Tibial artery (tissue), 4 donors: Measurements from ENCODE around the gene IQCE.

Experiments
- DNase-seq, 2 donors: peaks; one replicate each; pipeline ENCODE4 v3.0.0-alpha.2; 2019
- H3K27ac ChIP-seq, 2 donors: fragments of 200-600 bp; sonication (generic) in 1 of 2; 1 replicate in 1 of 2; 2 replicates in 1 of 2; pipeline ENCODE4 v1.5.1; 2018 to 2019; ENCODE audit warnings: mild to moderate bottlenecking in 1 of 2
- H3K27me3 ChIP-seq, 2 donors: fragments of 200-600 bp; sonication (generic) in 1 of 2; one replicate each; pipeline versions ENCODE4 v1.5.1 to v1.6.0; 2016 to 2019
- H3K36me3 ChIP-seq, 3 donors: fragments of 200-600 bp; sonication (generic) in 2 of 3; one replicate each; pipeline ENCODE4 v1.5.1; 2016 to 2019; ENCODE audit warnings: mild to moderate bottlenecking in 2 of 3
- H3K4me1 ChIP-seq, 4 donors: fragments of 200-600 bp; sonication (generic) in 2 of 4; 1 replicate in 3 of 4; 2 replicates in 1 of 4; pipeline ENCODE4 v1.5.1; 2016 to 2019
- H3K4me3 ChIP-seq, 2 donors: fragments of 200-600 bp; sonication (generic) in 1 of 2; 1 replicate in 1 of 2; 2 replicates in 1 of 2; pipeline ENCODE4 v1.5.1; 2018 to 2019; ENCODE audit warnings: mild to moderate bottlenecking in 2 of 2
- H3K9me3 ChIP-seq, 3 donors: fragments of 200-600 bp; sonication (generic) in 1 of 3; one replicate each; pipeline ENCODE4 v1.5.1; 2016 to 2019
- intact Hi-C: fragments of 100-400 bp; cut with DNase I; formaldehyde crosslinking; loops from one replicate; pipeline ENCODE4 v1.15.0; 2023; ENCODE audit warnings: low total_unique reads
- TF ChIP-seq, protein P1 (sequence below), 2 experiments: fragments of 200-600 bp in 1 of 2; fragments of 450-650 bp in 1 of 2; IDR thresholded peaks; one replicate each; pipeline ENCODE4 v1.5.1; 2017 to 2019; ENCODE audit warnings: antibody characterized with exemption in 2 of 2, mild to moderate bottlenecking in 1 of 2, moderate library complexity in 1 of 2

The IQCE gene

DNA sequence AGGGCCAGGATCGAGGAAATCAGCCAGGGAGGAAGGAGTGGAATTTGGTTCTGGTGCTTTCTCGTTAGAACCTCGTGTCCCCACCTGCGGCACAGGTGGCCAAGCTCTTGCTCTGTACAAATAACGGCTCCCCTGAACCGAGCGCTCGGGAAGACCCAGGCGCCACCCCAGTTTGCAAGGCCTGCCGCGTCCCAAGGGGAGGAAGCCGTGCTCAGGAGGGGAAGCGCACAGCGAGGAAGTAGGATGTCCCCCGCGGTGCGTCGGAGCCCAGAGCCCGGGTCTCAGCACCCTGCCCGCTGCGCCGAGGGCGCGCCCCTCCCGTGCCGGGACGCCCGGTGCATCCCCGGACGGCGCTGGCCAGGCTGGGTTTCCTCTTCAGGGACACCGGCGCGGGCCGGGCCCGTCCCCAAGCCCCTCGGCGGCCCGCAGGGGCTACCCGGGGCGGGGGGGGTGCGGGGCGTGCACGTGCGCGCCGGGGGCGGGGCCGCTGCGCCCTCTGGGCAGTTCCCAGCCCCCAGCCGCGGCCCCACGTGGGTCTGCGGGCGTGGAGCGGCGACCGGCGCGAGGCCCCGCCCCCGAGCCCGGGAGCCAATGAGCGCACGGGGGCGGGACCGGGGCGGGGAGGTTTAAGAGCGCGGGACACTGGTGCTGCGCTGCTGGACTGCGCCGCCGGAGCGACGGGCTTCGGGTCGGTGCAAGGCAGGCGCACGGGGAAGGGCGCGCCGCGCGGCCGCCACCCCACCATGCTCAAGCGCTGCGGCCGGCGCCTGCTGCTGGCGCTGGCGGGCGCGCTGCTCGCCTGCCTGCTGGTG, 39.5 kb upstream of the IQCE start, which contains the start of gene LFNG:
LFNG (plus strand) TSS at position 656 of the 812 bp plus-strand sequence; CDS start at position 744, 88 bp downstream.
- H3K4me1 ChIP-seq: peaks cover 0 to 57% (median 34%) of the 10 kb centered on the region in 4 donors
- intact Hi-C loops: no loop called here

GRCh38 chr7:2520131-2520760, 38.5 kb upstream of the IQCE start:
- peaks cover 0 to 66% (median 34%) of the 10 kb centered on the region in 4 donors for H3K4me1 ChIP-seq
- no peaks in the 10 kb centered on the region for H3K36me3 ChIP-seq
- H3K4me3 ChIP-seq: peak overlapping the region; percentile 50 to 63
- no peaks in the 10 kb centered on the region for H3K9me3 ChIP-seq
- no peak for DNase-seq
- intact Hi-C loops: loop anchor here (5.0 kb wide), 1 partner anchor 42 kb away; no protein-coding TSS in a partner anchor
- peaks cover 0 to 54% of the 10 kb centered on the region in 2 donors for H3K27me3 ChIP-seq
- TF ChIP-seq, protein P1, sequence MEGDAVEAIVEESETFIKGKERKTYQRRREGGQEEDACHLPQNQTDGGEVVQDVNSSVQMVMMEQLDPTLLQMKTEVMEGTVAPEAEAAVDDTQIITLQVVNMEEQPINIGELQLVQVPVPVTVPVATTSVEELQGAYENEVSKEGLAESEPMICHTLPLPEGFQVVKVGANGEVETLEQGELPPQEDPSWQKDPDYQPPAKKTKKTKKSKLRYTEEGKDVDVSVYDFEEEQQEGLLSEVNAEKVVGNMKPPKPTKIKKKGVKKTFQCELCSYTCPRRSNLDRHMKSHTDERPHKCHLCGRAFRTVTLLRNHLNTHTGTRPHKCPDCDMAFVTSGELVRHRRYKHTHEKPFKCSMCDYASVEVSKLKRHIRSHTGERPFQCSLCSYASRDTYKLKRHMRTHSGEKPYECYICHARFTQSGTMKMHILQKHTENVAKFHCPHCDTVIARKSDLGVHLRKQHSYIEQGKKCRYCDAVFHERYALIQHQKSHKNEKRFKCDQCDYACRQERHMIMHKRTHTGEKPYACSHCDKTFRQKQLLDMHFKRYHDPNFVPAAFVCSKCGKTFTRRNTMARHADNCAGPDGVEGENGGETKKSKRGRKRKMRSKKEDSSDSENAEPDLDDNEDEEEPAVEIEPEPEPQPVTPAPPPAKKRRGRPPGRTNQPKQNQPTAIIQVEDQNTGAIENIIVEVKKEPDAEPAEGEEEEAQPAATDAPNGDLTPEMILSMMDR (IDR thresholded peaks at IDR 0.05): no peak
- H3K27ac ChIP-seq: no peak overlapping the region

More for the DNA sequence above, 39.5 kb upstream of the IQCE start, which contains the start of gene LFNG:
- TF ChIP-seq, protein P1 (IDR thresholded peaks at IDR 0.05): no peak
- peaks cover 0 to 45% of the 10 kb centered on the region in 2 donors for H3K27me3 ChIP-seq
- no peaks in the 10 kb centered on the region for H3K36me3 ChIP-seq
- peak; percentile 84 to 90 for DNase-seq
- H3K9me3 ChIP-seq: no peaks in the 10 kb centered on the region
- H3K4me3 ChIP-seq: peak within 1 kb of the TSS; percentile 50 to 63
- H3K27ac ChIP-seq: no peak within 1 kb of the TSS

- H3K9me3 ChIP-seq: no peaks in the 10 kb centered on the region
- no peak overlapping the region for H3K27ac ChIP-seq
- peaks cover 0 to 69% (median 34%) of the 10 kb centered on the region in 4 donors for H3K4me1 ChIP-seq
- TF ChIP-seq, protein P1 (IDR thresholded peaks at IDR 0.05): no peak
- peak overlapping the region; percentile 50 to 63 for H3K4me3 ChIP-seq
- intact Hi-C loops: loop anchor here (5.0 kb wide), 1 partner anchor 41 kb away; no protein-coding TSS in a partner anchor
- peaks cover 0 to 60% of the 10 kb centered on the region in 2 donors for H3K27me3 ChIP-seq
- no peak for DNase-seq
- H3K36me3 ChIP-seq: peaks cover 0 to 2% (median 0%) of the 10 kb centered on the region in 3 donors
Observed at GRCh38 chr7:2520761-2521290, 38.0 kb upstream of the IQCE start.

GRCh38 chr7:2521341-2521745, 37.4 kb upstream of the IQCE start:
- H3K4me3 ChIP-seq: peak overlapping the region; percentile 50 to 63
- peaks cover 0 to 7% (median 0%) of the 10 kb centered on the region in 3 donors for H3K36me3 ChIP-seq
- TF ChIP-seq, protein P1 (IDR thresholded peaks at IDR 0.05): no peak
- intact Hi-C loops: loop anchor here (5.0 kb wide), 1 partner anchor 41 kb away; no protein-coding TSS in a partner anchor
- no peak for DNase-seq
- H3K4me1 ChIP-seq: peaks cover 0 to 69% (median 34%) of the 10 kb centered on the region in 4 donors
- no peaks in the 10 kb centered on the region for H3K9me3 ChIP-seq
- no peak overlapping the region for H3K27ac ChIP-seq
- peaks cover 0 to 65% of the 10 kb centered on the region in 2 donors for H3K27me3 ChIP-seq

GRCh38 chr7:2521952-2522591, 36.7 kb upstream of the IQCE start:
- no peak for DNase-seq

More at GRCh38 chr7:2521952-2522591, 36.7 kb upstream of the IQCE start:
- H3K4me3 ChIP-seq: peak overlapping the region; percentile 50 to 63
- intact Hi-C loops: loop anchor here (5.0 kb wide), 1 partner anchor 40 kb away; no protein-coding TSS in a partner anchor
- peaks cover 0 to 73% of the 10 kb centered on the region in 2 donors for H3K27me3 ChIP-seq
- peaks cover 0 to 7% (median 7%) of the 10 kb centered on the region in 3 donors for H3K36me3 ChIP-seq
- peaks cover 0 to 70% (median 34%) of the 10 kb centered on the region in 4 donors for H3K4me1 ChIP-seq
- TF ChIP-seq, protein P1 (IDR thresholded peaks at IDR 0.05): no peak
- no peaks in the 10 kb centered on the region for H3K9me3 ChIP-seq
- no peak overlapping the region for H3K27ac ChIP-seq
